GM19463 (cell line): ENCODE measurements around the gene SPG11.
"Not testable (repeated sequence)": the region's sequence is repeated elsewhere in the genome, so short reads cannot be mapped to it uniquely, and the experiment has no call there.

ENCODE experiments used
- ATAC-seq: cut with Tn5 transposase; IDR thresholded peaks from one replicate; pipeline ENCODE4 v1.9.1; 2021; ENCODE audit warnings: mild to moderate bottlenecking, moderate library complexity; ENCODE audit not compliant: unreplicated experiment

The SPG11 gene

DNA sequence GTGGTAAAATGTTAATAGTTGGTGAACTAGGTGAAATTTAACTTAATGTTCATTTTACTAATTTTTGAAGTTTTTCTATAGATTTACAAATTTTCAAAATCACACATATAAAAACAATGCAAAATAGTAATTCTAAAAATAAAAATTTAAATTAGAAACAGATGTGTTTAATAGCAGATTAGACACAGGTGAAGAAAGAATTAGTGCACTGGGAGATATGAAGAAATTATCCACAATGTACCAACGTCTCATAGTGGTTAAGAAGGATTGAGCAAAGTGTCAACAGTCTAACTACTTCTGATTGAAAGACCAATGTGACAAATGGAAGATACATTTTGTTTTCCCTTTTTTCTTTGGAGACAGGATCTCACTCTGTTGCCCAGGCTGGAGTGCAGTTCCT lies 26.5 kb downstream of the SPG11 start:
- no peak for ATAC-seq

- ATAC-seq = no peak
These were observed 29.9 kb downstream of the SPG11 start for GRCh38 chr15:44633603-44634002.

- ATAC-seq = not testable (repeated sequence)
These were observed 38.2 kb downstream of the SPG11 start for GRCh38 chr15:44625286-44625685.

- ATAC-seq = no peak
These were observed 40.3 kb downstream of the SPG11 start for GRCh38 chr15:44623178-44623577.

GRCh38 chr15:44620081-44620480 lies 43.4 kb downstream of the SPG11 start:
- ATAC-seq = no peak

- ATAC-seq = no peak
These were observed 46.5 kb downstream of the SPG11 start for GRCh38 chr15:44616974-44617373.

GRCh38 chr15:44606740-44607139 lies 56.7 kb downstream of the SPG11 start:
- ATAC-seq = no peak

DNA sequence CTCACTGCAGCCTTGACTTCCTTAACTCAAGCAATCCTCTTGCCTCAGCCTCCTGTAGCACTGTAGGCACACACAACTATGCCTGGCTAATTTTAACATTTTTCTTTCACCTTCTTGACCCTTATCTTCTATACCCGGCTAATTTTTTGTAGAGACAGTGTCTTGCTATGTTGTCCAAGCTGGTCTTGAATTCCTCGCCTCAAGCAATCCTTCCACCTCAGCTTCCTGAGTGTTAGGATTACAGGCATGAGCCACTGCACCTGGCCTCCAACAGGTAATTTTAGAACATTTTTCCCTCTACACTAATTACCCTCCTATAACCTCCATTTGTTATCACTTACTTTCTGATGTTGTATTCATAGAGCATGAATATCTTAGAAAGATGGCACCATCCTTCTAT lies 60.3 kb downstream of the SPG11 start:
- ATAC-seq = no peak

- no peak for ATAC-seq
These were observed 64.6 kb downstream of the SPG11 start for GRCh38 chr15:44598892-44599291.

DNA sequence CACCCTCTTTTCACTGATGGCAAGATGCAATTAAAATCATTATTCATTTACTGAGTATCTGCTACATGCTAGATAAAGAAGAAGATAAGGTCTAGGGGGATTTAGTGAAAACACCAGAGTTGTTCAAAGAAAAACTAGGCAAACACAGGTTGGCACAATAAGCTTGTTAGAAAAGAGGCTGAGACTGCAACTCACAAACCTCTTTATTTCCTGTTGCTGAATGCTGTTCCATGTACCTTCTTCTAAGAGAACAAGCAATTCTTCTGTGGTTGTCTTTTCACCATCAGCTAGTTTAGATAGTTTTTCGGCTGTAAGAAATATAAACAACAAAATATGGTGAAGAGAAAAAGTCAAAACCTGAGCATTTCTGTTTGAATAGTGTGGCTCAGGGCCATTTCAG lies 65.4 kb downstream of the SPG11 start:
- ATAC-seq = no peak

GRCh38 chr15:44596511-44597010 lies 66.9 kb downstream of the SPG11 start:
- ATAC-seq = no peak

DNA sequence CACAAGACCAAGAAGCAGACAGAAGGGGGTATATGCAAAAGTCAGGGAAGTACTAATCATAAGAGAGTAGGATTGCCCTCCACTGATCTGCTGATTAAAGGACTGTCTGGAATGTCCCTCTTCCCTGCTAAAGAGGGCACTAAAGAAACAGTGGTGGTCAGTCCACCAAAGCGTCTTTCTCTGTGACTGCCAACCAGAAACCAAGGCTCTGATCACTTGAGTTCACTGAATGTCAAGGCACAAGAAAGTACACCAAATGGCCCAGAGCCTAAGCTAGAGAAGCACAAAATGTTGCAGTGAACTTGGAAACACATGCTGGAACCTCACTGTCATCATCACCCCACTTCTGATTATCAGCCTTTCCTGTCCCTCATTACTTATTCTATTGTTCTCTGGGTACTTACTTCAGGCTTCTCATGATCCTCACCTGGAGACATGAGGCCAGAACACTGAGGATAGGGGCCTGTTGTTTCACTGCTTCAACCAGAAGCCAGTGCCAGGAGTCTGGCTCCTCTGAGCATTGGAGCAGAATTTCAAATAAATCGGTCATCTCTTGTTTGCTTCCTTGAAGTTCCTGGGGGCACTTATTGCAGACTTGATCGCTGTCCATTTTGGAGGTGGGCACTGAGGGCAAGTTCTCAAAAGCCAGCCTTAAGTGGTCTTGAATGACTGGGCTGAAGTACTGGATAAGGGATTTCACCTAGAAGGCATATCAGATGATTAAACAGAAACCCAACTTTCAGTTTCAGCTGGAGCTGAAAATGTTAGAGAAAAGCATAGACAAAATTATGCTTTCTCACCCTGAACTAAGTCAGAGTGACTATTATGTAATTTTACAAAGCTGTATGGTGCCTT lies 67.6 kb downstream of the SPG11 start:
- ATAC-seq = no peak

DNA sequence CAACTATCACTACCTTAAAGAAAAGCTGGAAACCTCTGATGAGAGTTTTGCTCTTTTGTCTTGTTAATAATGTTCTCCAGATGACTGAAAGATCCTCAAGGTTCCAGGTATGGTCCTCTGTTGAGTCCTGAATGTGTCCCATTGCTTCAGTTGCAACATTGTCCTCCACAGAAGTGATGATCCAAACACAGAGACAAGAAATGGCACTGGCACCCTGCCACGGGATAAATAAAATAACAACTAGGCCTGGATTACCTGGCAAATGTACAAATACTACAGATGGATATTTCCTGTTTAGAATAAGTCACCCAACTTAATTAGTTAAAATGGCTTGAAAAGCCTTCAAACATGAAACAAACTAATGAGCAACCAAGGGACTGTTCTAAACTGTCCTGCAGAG lies 68.2 kb downstream of the SPG11 start:
- no peak for ATAC-seq

DNA sequence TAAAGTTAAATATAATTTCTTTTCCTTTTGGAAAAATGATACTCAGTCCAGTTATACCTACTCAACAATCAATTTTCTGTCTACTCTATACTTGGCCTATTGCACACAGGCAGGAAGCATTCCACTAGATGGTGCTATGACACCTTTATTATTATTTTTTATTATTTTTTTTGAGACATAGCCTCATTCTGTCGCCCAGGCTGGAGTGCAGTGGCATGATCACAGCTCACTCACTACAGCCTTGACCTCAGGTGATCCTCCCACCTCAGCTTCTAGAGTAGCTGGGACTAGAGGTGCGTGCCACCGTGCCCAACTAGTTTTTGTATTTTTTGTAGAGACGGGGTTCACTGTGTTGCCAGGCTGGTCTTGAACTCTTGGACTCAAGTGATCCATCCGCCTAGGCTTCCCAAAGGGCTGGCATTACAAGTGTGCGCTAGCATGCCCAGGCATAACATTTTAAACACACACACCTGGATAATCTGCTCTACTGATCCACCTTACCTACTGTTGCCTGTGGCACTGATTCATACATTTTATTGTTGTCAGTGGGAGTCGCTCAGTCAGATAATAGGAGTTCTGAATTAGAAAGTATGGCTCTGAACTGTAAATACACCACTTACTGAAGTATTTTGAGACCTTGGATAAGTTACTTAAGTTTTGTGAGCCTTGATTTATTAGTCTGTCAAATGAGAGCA lies 70.3 kb downstream of the SPG11 start:
- ATAC-seq = no peak

DNA sequence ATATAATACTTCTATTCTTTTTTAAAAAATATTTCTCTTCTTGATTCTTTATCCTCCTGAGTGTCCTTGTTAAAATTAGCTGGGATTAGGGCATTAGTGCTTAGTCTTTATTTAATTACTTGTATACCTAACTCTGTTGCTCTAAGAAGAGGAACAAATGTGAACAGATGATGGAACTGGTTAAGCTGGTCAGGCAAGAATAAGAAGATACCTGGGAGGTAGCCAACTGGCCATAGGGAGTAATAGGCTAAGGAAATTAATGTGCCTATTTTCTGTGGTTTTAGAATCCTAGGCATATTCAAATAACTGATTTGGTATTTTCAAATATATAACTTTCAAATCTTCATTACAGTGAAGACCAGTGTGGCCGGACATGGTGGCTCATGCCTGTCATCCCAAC lies 72.1 kb downstream of the SPG11 start:
- ATAC-seq = no peak

DNA sequence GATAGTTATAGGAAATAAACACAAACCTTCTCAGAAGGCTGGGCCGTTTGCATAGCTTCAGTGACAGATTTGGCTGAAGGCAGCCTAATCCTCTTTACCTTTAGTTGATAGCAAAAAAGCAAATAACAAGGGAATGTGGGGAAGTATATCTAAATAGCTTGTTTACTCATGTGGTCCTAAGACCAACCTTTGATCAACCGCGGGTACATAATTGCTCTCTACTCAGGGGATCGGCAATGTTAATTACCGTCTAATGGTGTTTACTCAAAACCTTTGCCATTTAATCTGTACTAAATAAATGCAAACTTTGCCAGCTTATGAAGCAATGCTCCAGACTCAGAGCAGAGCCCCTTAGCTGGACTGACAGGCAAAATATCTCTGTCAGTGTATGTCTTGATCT lies 74.9 kb downstream of the SPG11 start:
- ATAC-seq = no peak

- ATAC-seq = no peak
These were observed 77.8 kb downstream of the SPG11 start for GRCh38 chr15:44585633-44586032.

- no peak for ATAC-seq
These were observed 79.2 kb downstream of the SPG11 start for GRCh38 chr15:44584162-44584749.

DNA sequence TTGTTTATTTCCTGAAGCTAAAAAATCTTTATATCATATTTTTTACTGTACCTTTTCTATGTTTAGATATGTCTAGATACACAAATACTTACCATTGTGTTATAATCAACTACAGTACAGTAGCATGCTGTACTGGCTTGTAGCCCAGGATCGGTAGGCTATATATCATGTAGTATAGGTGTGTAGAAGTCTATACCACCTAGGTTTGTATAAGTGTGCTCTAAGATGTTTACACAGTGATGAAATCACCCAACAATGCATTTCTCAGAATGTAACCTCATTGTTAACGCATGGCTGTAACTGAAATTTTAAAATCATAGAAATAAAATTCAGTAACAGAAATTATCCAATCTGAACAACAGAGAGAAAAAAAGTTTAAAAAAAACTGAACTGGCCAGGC lies 83.4 kb downstream of the SPG11 start:
- ATAC-seq = no peak

- no peak for ATAC-seq
These were observed 88.7 kb downstream of the SPG11 start for GRCh38 chr15:44574734-44575133.

DNA sequence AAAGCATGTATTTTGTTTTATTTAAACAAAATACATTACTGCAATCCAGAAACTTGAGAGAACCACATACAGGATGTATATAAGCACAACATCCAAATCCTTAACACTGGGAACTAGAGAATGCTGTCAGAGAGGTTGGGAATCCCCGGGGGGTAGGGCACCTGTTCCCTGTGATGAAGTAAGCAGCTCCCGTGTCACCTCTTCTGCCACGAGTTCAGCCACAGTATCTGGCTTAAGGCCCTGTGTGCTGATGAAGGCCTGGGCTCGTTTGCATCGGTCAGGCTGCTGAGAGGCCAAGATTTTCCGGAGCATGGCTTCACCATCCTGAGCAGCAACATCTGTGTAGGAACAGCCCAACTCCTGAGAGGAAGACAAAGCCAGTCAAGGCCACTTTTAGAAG lies 90.1 kb downstream of the SPG11 start:
- ATAC-seq = no peak

DNA sequence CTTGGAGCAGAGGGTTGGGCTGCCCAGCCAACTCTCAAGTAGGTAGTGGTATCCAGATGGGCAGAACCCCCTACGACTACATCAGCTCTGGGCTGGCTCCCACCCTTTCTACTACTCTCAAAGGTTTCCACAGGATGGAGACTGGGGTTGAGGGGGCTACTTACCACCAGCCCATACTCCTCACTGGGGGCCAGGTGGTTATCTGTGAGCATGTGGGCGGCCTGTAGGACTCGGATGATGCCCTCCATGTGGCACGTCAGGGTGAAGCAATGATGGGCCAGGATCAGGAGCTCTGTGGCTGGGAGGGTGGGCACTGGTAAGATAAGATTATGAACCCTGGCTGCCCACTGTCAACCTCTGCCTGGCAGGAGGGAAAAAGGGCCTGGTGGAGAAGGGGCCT lies 93.1 kb downstream of the SPG11 start:
- no peak for ATAC-seq
